Coronary artery (tissue), 2 donors: ENCODE results near the gene USH1G.
"Not testable (repeated sequence)": the region's sequence is repeated elsewhere in the genome, so short reads cannot be mapped to it uniquely, and the experiment has no call there.

Source experiments
- DNase-seq: peaks from one replicate; pipeline ENCODE4 v3.0.0-alpha.2; 2017; ENCODE audit warnings: low spot score
- H3K27ac ChIP-seq, 2 donors: fragments of 200-600 bp; sonication (generic); one replicate each; pipeline ENCODE4 v1.5.1; 2016 to 2019
- H3K4me3 ChIP-seq: fragments of 200-600 bp; sonication (generic); 2 replicates; pipeline ENCODE4 v1.5.1; 2016; ENCODE audit warnings: mild to moderate bottlenecking, moderate library complexity
- TF ChIP-seq, protein P1 (sequence below): fragments of 200-600 bp; sonication (generic); IDR thresholded peaks from one replicate; pipeline ENCODE4 v1.5.1; 2019; ENCODE audit warnings: antibody characterized with exemption

Gene USH1G

DNA sequence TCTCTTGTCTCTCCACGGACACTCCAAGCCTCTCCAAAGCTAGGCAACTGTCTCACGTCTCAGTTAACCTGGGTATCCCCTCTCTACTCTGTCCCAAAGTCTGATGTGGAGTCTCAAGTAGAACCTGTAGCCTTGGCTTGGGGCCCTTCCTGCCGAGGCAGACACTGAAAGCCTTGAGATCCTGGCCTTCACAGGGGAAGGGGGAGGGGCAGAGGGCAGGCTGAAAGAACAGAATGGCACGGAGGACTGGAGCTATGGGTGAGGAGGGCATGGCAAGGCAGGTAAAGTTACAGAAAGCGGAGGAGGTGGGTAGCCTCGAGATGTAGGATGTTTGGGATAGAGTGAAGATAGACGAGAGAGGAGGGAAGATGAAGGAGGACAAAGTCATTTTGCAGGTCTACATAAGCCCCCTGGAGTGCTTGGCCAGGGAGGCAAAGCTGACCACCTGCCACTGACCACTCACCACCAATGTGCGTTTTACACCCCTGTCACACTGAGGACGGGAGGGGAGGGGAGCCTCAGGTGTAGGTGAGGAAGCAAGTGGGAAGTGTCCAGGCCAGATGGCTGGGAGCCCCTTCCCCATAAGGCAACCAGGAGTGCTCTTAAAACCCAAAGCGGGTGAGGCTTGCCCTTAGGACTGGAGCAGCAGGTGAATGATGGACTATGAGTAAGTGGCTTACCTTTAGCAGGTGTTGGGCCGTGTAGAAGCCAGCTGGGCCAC, 51.5 kb downstream of the USH1G start:
- peak overlapping the region; percentile 95 for H3K4me3 ChIP-seq
- TF ChIP-seq, protein P1, sequence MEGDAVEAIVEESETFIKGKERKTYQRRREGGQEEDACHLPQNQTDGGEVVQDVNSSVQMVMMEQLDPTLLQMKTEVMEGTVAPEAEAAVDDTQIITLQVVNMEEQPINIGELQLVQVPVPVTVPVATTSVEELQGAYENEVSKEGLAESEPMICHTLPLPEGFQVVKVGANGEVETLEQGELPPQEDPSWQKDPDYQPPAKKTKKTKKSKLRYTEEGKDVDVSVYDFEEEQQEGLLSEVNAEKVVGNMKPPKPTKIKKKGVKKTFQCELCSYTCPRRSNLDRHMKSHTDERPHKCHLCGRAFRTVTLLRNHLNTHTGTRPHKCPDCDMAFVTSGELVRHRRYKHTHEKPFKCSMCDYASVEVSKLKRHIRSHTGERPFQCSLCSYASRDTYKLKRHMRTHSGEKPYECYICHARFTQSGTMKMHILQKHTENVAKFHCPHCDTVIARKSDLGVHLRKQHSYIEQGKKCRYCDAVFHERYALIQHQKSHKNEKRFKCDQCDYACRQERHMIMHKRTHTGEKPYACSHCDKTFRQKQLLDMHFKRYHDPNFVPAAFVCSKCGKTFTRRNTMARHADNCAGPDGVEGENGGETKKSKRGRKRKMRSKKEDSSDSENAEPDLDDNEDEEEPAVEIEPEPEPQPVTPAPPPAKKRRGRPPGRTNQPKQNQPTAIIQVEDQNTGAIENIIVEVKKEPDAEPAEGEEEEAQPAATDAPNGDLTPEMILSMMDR: no peak
- no peak for DNase-seq

DNA sequence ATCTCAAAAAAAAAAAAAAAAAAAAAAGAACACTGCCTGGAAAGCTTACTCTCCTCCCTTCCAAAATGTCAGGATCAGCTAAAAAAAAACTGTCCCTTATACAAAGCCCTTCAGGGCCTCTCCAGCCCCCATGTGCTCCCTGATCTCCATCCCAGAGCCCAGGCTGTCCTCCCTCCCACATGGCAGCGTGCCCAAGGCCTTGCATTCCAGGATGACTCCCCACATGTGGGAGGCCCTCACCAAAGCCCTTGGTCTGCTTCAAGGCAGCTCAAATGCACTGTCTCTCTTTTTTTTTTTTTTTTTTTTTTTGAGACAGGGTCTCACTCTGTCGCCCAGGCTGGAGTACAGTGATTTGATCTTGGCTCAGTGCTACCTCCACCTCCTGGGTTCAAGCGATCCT, 52.5 kb downstream of the USH1G start:
- TF ChIP-seq, protein P1: no peak
- Histone ChIP-seq H3K27ac (no peak overlapping the region), H3K4me3 (no peak overlapping the region)
- DNase-seq: no peak

More for the DNA sequence above, 51.5 kb downstream of the USH1G start:
- no peak overlapping the region for H3K27ac ChIP-seq

DNA sequence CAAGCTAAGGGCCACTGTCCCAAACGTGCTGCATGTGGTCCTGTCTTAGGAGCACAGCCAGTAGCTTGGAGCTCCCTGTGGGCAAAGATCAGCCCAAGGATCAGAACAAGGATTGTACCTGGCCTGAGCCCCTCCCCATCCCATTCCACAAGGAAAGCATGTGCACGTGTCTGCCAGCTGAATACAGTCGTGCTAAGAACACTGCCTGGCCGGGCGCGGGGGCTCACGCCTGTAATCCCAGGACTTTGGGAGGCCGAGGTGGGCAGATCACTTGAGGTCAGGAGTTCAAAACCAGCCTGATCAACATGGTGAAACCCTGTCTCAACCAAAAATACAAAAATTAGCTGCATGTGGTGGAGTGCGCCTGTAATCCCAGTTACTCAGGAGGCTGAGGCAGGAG, 53.0 kb downstream of the USH1G start:
- H3K27ac ChIP-seq, DNase-seq: not testable (repeated sequence)

DNA sequence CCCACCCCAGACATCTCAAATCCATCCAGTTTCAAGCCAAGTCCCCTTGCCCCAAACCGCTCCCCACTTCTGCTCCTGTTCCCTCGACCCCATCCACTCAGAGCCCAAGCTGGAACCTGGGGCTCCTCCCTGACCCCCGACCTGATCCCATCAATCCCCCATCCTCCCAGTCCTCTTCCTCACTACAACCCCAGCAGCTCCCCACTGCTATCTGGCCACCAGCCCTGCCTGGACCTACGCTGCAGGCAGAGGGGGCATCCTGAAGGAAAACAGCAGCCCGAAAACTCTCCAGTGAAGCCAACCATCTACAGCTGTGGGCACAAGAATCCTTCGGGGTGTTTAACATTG, 54.2 kb downstream of the USH1G start:
- DNase-seq: no peak
- TF ChIP-seq, protein P1: no peak
- no peak overlapping the region for H3K27ac ChIP-seq
- no peak overlapping the region for H3K4me3 ChIP-seq

More for the DNA sequence above, 53.0 kb downstream of the USH1G start:
- H3K4me3 ChIP-seq: not testable (repeated sequence)

DNA sequence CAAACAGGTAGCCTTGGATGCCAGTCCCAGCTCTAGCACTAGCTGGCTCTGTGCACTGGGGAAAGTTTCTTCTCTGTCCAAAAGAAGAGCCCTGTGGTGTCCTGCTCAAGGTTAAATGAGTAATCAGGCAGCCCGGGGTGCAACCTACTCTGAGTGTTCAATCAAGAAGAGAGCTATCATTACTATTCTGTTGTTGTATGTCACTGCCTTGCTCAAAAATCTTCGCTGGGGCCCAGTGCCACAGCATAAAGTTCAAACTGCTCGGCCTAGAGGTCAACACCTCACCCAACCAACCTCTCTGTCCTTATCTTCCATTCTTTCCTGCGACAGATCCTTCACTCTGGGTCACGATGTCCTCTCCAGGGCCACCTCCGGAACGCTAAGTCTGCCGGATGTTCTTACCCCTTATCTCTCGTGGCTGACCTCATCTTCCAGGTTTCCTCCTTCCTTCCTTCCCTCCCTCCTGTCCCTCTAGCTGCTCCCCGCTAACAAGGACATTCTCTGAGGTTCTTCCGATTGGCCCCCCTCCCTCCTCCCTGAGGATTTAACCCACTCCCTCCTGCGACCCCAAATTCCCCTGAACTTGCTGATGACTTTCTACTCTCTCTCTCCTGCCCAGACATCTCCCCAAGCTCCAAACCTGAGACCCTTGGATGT, 54.7 kb downstream of the USH1G start:
- H3K4me3 ChIP-seq: no peak overlapping the region
- no peak for DNase-seq
- TF ChIP-seq, protein P1: no peak
- no peak overlapping the region for H3K27ac ChIP-seq

DNA sequence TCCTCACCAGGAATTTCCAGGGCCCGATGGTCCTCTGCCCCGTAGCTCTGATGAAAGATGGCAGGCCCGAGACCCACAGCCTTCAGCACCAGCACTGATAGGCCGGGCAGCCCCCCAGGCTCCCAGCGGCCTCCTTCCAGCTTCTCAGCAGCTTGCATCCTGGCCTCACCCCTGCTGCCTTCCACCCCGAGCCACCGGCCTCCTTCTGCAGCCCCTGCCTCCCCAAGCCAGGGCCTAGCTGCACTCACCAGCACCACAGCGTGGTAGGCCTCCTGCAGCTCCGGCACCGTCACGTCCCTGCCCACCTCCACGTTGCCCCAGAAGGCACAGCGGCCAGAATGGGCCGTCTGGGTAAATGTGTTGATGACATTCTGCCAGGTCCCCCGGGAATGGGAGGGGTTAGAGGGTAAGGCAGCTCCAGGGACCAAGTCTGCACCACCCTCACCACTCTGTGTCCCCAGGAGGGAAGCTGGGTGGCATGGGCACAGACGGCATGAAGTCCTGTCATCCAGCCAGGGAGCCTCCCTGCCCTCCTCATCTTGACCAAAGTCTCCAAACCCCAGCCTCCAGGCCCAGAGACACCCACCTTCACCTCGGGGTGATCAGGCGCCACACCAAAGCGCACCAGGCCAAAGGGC, 56.7 kb downstream of the USH1G start:
- TF ChIP-seq, protein P1: no peak
- DNase-seq: no peak
- H3K4me3 ChIP-seq: no peak overlapping the region
- H3K27ac ChIP-seq: no peak overlapping the region
